ENCODE results near the gene ABHD17A.

Gene ABHD17A

GRCh38 chr19:1907563-1908363 is 22.5 kb upstream of the ABHD17A start:
- TF ChIP-seq CTCF (IDR thresholded peaks at IDR 0.05; ENCODE audit: control extremely low read depth, extremely low read depth, low read depth, missing control alignments) = no peak
- POLR2A ChIA-PET = no interaction called here
- CTCF ChIA-PET = no interaction called here
- no peak for DNase-seq (ENCODE audit: extremely low spot score)

DNA sequence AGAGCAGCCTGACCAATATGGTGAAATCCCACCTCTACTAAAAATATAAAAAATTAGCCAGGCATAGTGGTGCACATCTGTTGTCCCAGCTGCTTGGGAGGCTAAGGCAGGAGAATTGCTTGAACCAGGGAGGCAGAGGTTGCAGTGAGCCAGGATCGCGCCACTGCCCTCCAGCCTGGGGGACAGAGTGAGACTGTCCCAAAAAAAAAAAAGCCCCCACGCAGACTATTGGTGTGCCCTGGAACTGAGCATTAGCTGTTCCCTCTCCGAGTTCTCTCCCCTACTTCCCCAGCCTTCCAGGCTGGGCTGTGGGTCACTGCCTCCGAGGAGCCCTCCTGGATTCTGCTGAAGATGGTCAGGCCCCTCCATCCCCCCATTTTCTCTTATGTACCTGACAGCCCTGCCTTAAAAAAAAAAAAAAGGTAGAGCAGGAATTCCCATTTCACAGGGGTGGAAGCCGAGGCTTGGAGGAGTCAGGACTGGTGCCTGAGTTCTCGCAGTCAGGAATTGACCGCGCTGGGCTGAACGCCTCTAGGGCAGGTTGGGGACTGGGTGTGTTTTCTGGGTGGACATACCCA is 21.8 kb upstream of the ABHD17A start:
- ChIA-PET POLR2A (no interaction called here), CTCF (no interaction called here)
- TF ChIP-seq CTCF (IDR thresholded peaks at IDR 0.05; ENCODE audit: control extremely low read depth, extremely low read depth, low read depth, missing control alignments) = no peak
- no peak for DNase-seq (ENCODE audit: extremely low spot score)

GRCh38 chr19:1905863-1906375 is 20.6 kb upstream of the ABHD17A start:
- DNase-seq (ENCODE audit: extremely low spot score) = no peak
- POLR2A ChIA-PET = no interaction called here
- CTCF ChIA-PET = interaction anchor here (1.0 to 1.6 kb wide), 5 partner anchors 9 to 143 kb away, joined by 3 to 6 read pairs (median 3); no protein-coding TSS in a partner anchor
- TF ChIP-seq CTCF (IDR thresholded peaks at IDR 0.05; ENCODE audit: control extremely low read depth, extremely low read depth, low read depth, missing control alignments) = no peak

- peak; percentile 97 for DNase-seq (ENCODE audit: extremely low spot score)
- TF ChIP-seq CTCF (IDR thresholded peaks at IDR 0.05; ENCODE audit: control extremely low read depth, extremely low read depth, low read depth, missing control alignments) = no peak
- ChIA-PET POLR2A (interaction anchor here (1.1 kb wide), 1 partner anchor 18 kb away, joined by 3 read pairs; no protein-coding TSS in a partner anchor), CTCF (interaction anchor here (1.0 to 1.6 kb wide), 5 partner anchors 8 to 143 kb away, joined by 3 to 6 read pairs (median 3); no protein-coding TSS in a partner anchor)
Measured at GRCh38 chr19:1905110-1905862, 20.0 kb upstream of the ABHD17A start, which contains the start of the genes ADAT3 and SCAMP4. Gene ADAT3, plus strand, starts transcription at chr19:1905399. Its CDS starts 6,649 bp downstream, at chr19:1912048. Gene SCAMP4, plus strand, starts transcription at chr19:1905399. Its CDS starts 9,621 bp downstream, at chr19:1915020.

DNA sequence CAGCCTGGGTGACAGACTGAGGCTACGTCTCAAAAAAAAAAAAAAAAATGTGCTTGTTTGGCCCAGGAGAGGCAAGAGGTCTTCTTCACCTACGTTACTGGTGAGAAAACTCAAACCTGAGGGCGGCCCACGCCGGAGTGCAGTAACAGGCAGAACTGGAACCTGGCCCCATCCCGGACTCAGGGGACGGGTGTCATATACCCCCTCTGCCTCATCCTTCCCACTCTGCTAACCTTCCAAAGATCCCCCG is 19.5 kb upstream of the ABHD17A start:
- TF ChIP-seq CTCF (IDR thresholded peaks at IDR 0.05; ENCODE audit: control extremely low read depth, extremely low read depth, low read depth, missing control alignments) = no peak
- DNase-seq (ENCODE audit: extremely low spot score) = no peak
- ChIA-PET POLR2A (interaction anchor here (1.1 kb wide), 1 partner anchor 19 kb away, joined by 3 read pairs; no protein-coding TSS in a partner anchor), CTCF (interaction anchor here (1.0 to 2.2 kb wide), 3 partner anchors 25 to 41 kb away, joined by 4 to 8 read pairs (median 6); no protein-coding TSS in a partner anchor)

- DNase-seq (ENCODE audit: extremely low spot score) = no peak
- ChIA-PET CTCF (interaction anchor here (1.2 to 2.2 kb wide), 4 partner anchors 26 to 167 kb away, joined by 3 to 8 read pairs (median 6); no protein-coding TSS in a partner anchor), POLR2A (interaction anchor here (0.6 kb wide), 1 partner anchor 189 kb away, joined by 4 read pairs; no protein-coding TSS in a partner anchor)
- no peak for TF ChIP-seq CTCF (IDR thresholded peaks at IDR 0.05; ENCODE audit: control extremely low read depth, extremely low read depth, low read depth, missing control alignments)
Measured at GRCh38 chr19:1902923-1903322, 17.6 kb upstream of the ABHD17A start.

Measured in GM10248 (cell line).